ENCODE results near the gene UBE2E3. TPM values are rescaled to one million over a fixed set of nuclear protein-coding genes. Genes with fewer than 3 reads are reported as not detected.
A peak's percentile ranks its signal among the peaks of the same experiment; 100 is the strongest.

UBE2E3 gene
- total RNA-seq, 2 donors from 2014 or later: 94.0 to 155 TPM

- TF ChIP-seq POLR2A (IDR thresholded peaks at IDR 0.05) (no peak), POLR2AphosphoS5 (IDR thresholded peaks at IDR 0.05) (no peak), CTCF (IDR thresholded peaks at IDR 0.05) (peak in 1 of 4 experiments; percentile 24)
- Histone ChIP-seq H3K27me3 (replicated peaks; ENCODE audit: insufficient read depth) (no peaks in the 10 kb centered on the region), H3K4me3 (no peak overlapping the region), H3K36me3 (no peaks in the 10 kb centered on the region), H3K4me1 (replicated peaks) (no peaks in the 10 kb centered on the region), H3K27ac (no peak overlapping the region), H3K9me3 (no peaks in the 10 kb centered on the region)
- intact Hi-C loops (cut with DNase I): no loop called here
- peak; percentile 30 for DNase-seq (ENCODE audit: low spot score)
Measured at GRCh38 chr2:180983468-180984242, 3.2 kb downstream of the UBE2E3 start.

- TF ChIP-seq POLR2A (IDR thresholded peaks at IDR 0.05): no peak
- TF ChIP-seq POLR2AphosphoS5 (IDR thresholded peaks at IDR 0.05): no peak
- no peak for TF ChIP-seq CTCF (IDR thresholded peaks at IDR 0.05)
- WGBS: 77% methylated on average over 2 of the region's 2 CpGs
- intact Hi-C loops (cut with DNase I): no loop called here
- DNase-seq (ENCODE audit: low spot score): no peak
- H3K27me3 ChIP-seq (replicated peaks; ENCODE audit: insufficient read depth): no peaks in the 10 kb centered on the region
- H3K27ac ChIP-seq: no peak overlapping the region
- H3K4me1 ChIP-seq (replicated peaks): no peaks in the 10 kb centered on the region
- no peaks in the 10 kb centered on the region for H3K36me3 ChIP-seq
- H3K4me3 ChIP-seq: no peak overlapping the region
- no peaks in the 10 kb centered on the region for H3K9me3 ChIP-seq
Measured at GRCh38 chr2:180985771-180986395, 5.5 kb downstream of the UBE2E3 start.

GRCh38 chr2:180987146-180987545 is 6.7 kb downstream of the UBE2E3 start:
- intact Hi-C loops (cut with DNase I): no loop called here
- Histone ChIP-seq H3K36me3 (no peaks in the 10 kb centered on the region), H3K4me3 (no peak overlapping the region), H3K27ac (no peak overlapping the region), H3K9me3 (no peaks in the 10 kb centered on the region), H3K27me3 (replicated peaks; ENCODE audit: insufficient read depth) (no peaks in the 10 kb centered on the region), H3K4me1 (replicated peaks) (no peaks in the 10 kb centered on the region)
- 92% methylated on average over 2 of the region's 2 CpGs for WGBS
- no peak for DNase-seq (ENCODE audit: low spot score)
- no peak for TF ChIP-seq CTCF (IDR thresholded peaks at IDR 0.05)
- no peak for TF ChIP-seq POLR2A (IDR thresholded peaks at IDR 0.05)
- no peak for TF ChIP-seq POLR2AphosphoS5 (IDR thresholded peaks at IDR 0.05)

GRCh38 chr2:180990337-180990736 is 9.9 kb downstream of the UBE2E3 start:
- no peak for DNase-seq (ENCODE audit: low spot score)
- Histone ChIP-seq H3K27ac (no peak overlapping the region), H3K9me3 (no peaks in the 10 kb centered on the region), H3K4me1 (replicated peaks) (no peaks in the 10 kb centered on the region), H3K27me3 (replicated peaks; ENCODE audit: insufficient read depth) (no peaks in the 10 kb centered on the region), H3K4me3 (no peak overlapping the region), H3K36me3 (no peaks in the 10 kb centered on the region)
- 51% methylated on average over 3 of the region's 3 CpGs for whole genome bisulfite sequencing
- intact Hi-C loops (cut with DNase I): no loop called here
- TF ChIP-seq POLR2AphosphoS5 (IDR thresholded peaks at IDR 0.05): no peak
- TF ChIP-seq CTCF (IDR thresholded peaks at IDR 0.05): no peak
- no peak for TF ChIP-seq POLR2A (IDR thresholded peaks at IDR 0.05)

GRCh38 chr2:180990794-180991193 is 10.4 kb downstream of the UBE2E3 start:
- TF ChIP-seq POLR2AphosphoS5 (IDR thresholded peaks at IDR 0.05) (no peak), POLR2A (IDR thresholded peaks at IDR 0.05) (no peak), CTCF (IDR thresholded peaks at IDR 0.05) (no peak)
- no peak for DNase-seq (ENCODE audit: low spot score)
- no peaks in the 10 kb centered on the region for H3K27me3 ChIP-seq (replicated peaks; ENCODE audit: insufficient read depth)
- H3K36me3 ChIP-seq: no peaks in the 10 kb centered on the region
- no peak overlapping the region for H3K4me3 ChIP-seq
- H3K9me3 ChIP-seq: no peaks in the 10 kb centered on the region
- H3K4me1 ChIP-seq (replicated peaks): no peaks in the 10 kb centered on the region
- H3K27ac ChIP-seq: no peak overlapping the region
- WGBS: 98% methylated on average over 1 of the region's 1 CpG
- intact Hi-C loops (cut with DNase I): no loop called here

All from prostate gland (tissue), 2 donors.